HepG2 (cell line): ENCODE results near the gene HAS3. TPM values are rescaled to one million over a fixed set of nuclear protein-coding genes. Genes with fewer than 3 reads are reported as not detected.

Experiments
- ARNTL ChIP-seq: sonication (generic); formaldehyde crosslinking; IDR thresholded peaks from 2 replicates; pipeline ENCODE4 v1.4.0; 2020; ENCODE audit warnings: mild to moderate bottlenecking, missing genetic modification reagents
- ATF7-NPFF ChIP-seq: sonication (generic); formaldehyde crosslinking; IDR thresholded peaks from 2 replicates; pipeline ENCODE4 v1.8.1; 2023; ENCODE audit warnings: mild to moderate bottlenecking, low read depth, missing genetic modification reagents, moderate library complexity
- CHD4 ChIP-seq: fragments of 200-600 bp; sonication (generic); IDR thresholded peaks from 2 replicates; pipeline ENCODE4 v1.7.0; 2017; ENCODE audit warnings: mild to moderate bottlenecking, low read length, borderline replicate concordance
- EP300 ChIP-seq, 3 experiments: sonication (generic) in 1 of 3; formaldehyde crosslinking in 1 of 3; IDR thresholded peaks; 2 replicates each; pipeline versions ENCODE4 v1.5.1 to v1.6.1; 2011 to 2020; ENCODE audit warnings: low read depth in 2 of 3, low read length in 2 of 3, borderline replicate concordance in 1 of 3, improper control_type of control experiment in 1 of 3, mild to moderate bottlenecking in 1 of 3, missing genetic modification reagents in 1 of 3, moderate library complexity in 1 of 3
- HNRNPL ChIP-seq: fragments of 200-400 bp; formaldehyde crosslinking; IDR thresholded peaks from 2 replicates; pipeline ENCODE4 v1.6.1; 2017; ENCODE audit warnings: mild to moderate bottlenecking, low read depth, low read length
- NR2F2 ChIP-seq: IDR thresholded peaks from 2 replicates; pipeline ENCODE4 v1.6.1; 2012; ENCODE audit warnings: low read depth, inconsistent platforms, borderline replicate concordance
- PCBP1 ChIP-seq: fragments of 200-400 bp; formaldehyde crosslinking; IDR thresholded peaks from 2 replicates; pipeline ENCODE4 v1.6.1; 2017; ENCODE audit warnings: mild to moderate bottlenecking, low read depth, low read length, borderline replicate concordance
- SALL1 ChIP-seq: sonication (generic); formaldehyde crosslinking; IDR thresholded peaks from 2 replicates; pipeline ENCODE4 v1.8.0; 2022; ENCODE audit warnings: mild to moderate bottlenecking, missing genetic modification reagents
- SOX5 ChIP-seq: IDR thresholded peaks from 2 replicates; pipeline ENCODE4 v1.6.1; 2016; ENCODE audit warnings: borderline replicate concordance
- U2AF2 ChIP-seq: fragments of 200-400 bp; formaldehyde crosslinking; IDR thresholded peaks from 2 replicates; pipeline ENCODE4 v1.6.1; 2017; ENCODE audit warnings: low read depth, mild to moderate bottlenecking, low read length
- ZNF10 ChIP-seq: sonication (generic); formaldehyde crosslinking; IDR thresholded peaks from 2 replicates; pipeline ENCODE4 v1.4.0; 2020; ENCODE audit warnings: mild to moderate bottlenecking, low read depth, missing genetic modification reagents, borderline replicate concordance
- ZNF274 ChIP-seq: sonication (generic); formaldehyde crosslinking; IDR thresholded peaks from 2 replicates; pipeline ENCODE4 v1.5.1; 2020; ENCODE audit warnings: mild to moderate bottlenecking, missing genetic modification reagents
- ZNF44 ChIP-seq: sonication (generic); formaldehyde crosslinking; IDR thresholded peaks from 2 replicates; pipeline ENCODE4 v1.5.1; 2020; ENCODE audit warnings: mild to moderate bottlenecking, missing genetic modification reagents
- ZNF567 ChIP-seq: sonication (generic); formaldehyde crosslinking; IDR thresholded peaks from 2 replicates; pipeline ENCODE4 v1.8.1; 2023; ENCODE audit warnings: mild to moderate bottlenecking, missing genetic modification reagents, borderline replicate concordance
- ZNF709 ChIP-seq: sonication (generic); formaldehyde crosslinking; IDR thresholded peaks from 2 replicates; pipeline ENCODE4 v1.5.0; 2020; ENCODE audit warnings: mild to moderate bottlenecking, missing genetic modification reagents
- ZNF746 ChIP-seq: sonication (generic); formaldehyde crosslinking; IDR thresholded peaks from 2 replicates; pipeline ENCODE4 v1.8.0; 2022; ENCODE audit warnings: mild to moderate bottlenecking, missing genetic modification reagents
- ZNF792 ChIP-seq: IDR thresholded peaks from 2 replicates; pipeline ENCODE4 v1.6.1; 2016
- ZNF83 ChIP-seq: sonication (generic); formaldehyde crosslinking; IDR thresholded peaks from 2 replicates; pipeline ENCODE4 v1.4.0; 2020; ENCODE audit warnings: missing genetic modification reagents, mild to moderate bottlenecking, borderline replicate concordance
- polyA plus RNA-seq, 8 experiments: library from polyadenylated mRNA; depleted of rRNA in 3 of 8; stranded (reverse) in 7 of 8; unstranded in 1 of 8; fragments of >200 nt; fragmentation: Illumina TruSeq in 4 of 8; extraction: Trizol in 4 of 8; gene quantifications; 2 replicates each; pipeline versions ENCODE4 v1.2.1 to v1.2.3, GENCODE V29; 2011 to 2016; ENCODE audit warnings: low read depth in 4 of 8, missing spikeins in 1 of 8, mixed read lengths in 1 of 8; ENCODE audit not compliant: insufficient read depth in 1 of 8
- total RNA-seq, 5 experiments: library from RNA; depleted of rRNA; stranded (reverse); fragments of >200 nt; fragmentation: Illumina TruSeq; extraction: Trizol; gene quantifications; 2 replicates each; pipeline ENCODE4 v1.2.3, GENCODE V29; 2016; ENCODE audit warnings: low read depth in 1 of 5
- TF ChIP-seq, protein P1 (sequence below): sonication (generic); formaldehyde crosslinking; IDR thresholded peaks from 2 replicates; pipeline ENCODE4 v1.5.0; 2020; ENCODE audit warnings: mild to moderate bottlenecking, missing genetic modification reagents, moderate library complexity
- TF ChIP-seq, protein P2 (sequence below): sonication (generic); formaldehyde crosslinking; IDR thresholded peaks from 2 replicates; pipeline ENCODE4 v1.5.0; 2020; ENCODE audit warnings: mild to moderate bottlenecking, missing genetic modification reagents, borderline replicate concordance
- TF ChIP-seq, protein P3 (sequence below): sonication (generic); formaldehyde crosslinking; IDR thresholded peaks from 2 replicates; pipeline ENCODE4 v1.4.0; 2020; ENCODE audit warnings: mild to moderate bottlenecking, missing genetic modification reagents
- TF ChIP-seq, protein P4 (sequence below): sonication (generic); formaldehyde crosslinking; IDR thresholded peaks from 2 replicates; pipeline ENCODE4 v1.8.1; 2023; ENCODE audit warnings: mild to moderate bottlenecking, missing genetic modification reagents, borderline replicate concordance

HAS3 gene
- total and polyA plus RNA-seq, 2 of the 13 experiments (the other 11 are each of a cell fraction or from before 2014, with no cell fraction given) = 0.04 to 0.30 TPM

DNA sequence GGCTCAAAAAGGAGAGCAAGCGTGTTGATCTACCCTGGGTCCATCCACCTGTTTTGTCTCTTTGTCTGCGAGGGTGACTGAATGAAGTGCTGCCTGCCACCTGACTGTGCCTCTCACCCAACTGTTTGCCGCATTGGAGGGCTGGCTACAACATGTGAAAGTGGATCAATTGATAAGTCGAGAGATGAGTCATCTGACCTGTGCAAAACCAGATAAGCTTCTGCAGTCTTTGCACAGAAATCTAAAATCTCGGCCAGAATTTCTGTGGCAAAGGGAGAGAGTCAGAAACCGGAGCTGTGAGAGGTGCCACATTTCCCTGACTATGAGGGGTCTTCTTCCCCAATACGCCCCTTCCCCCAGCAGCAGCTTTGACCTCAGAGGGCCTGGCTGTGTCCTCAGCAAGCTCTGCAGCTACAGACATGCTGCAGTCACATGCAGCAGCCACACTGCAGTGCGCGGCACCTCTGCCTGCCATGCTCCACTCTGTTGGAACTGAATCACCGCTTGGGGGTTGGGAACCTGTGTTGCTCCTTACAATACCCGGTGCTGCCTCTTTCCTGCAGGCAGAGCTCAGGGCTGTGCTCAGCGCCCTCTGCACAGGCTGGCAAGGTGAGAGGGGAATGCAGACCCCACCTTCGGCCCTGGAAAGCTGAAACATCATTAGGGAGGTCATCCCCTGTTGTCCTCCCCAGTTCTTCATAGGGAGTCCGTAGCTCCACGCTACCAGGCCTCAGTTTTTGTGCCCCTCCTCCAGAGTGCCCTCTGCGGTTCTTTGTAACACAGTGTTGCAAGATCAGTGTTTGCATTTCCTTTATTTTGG, 16.2 kb upstream of the HAS3 start (continued):
- TF ChIP-seq, protein P1, sequence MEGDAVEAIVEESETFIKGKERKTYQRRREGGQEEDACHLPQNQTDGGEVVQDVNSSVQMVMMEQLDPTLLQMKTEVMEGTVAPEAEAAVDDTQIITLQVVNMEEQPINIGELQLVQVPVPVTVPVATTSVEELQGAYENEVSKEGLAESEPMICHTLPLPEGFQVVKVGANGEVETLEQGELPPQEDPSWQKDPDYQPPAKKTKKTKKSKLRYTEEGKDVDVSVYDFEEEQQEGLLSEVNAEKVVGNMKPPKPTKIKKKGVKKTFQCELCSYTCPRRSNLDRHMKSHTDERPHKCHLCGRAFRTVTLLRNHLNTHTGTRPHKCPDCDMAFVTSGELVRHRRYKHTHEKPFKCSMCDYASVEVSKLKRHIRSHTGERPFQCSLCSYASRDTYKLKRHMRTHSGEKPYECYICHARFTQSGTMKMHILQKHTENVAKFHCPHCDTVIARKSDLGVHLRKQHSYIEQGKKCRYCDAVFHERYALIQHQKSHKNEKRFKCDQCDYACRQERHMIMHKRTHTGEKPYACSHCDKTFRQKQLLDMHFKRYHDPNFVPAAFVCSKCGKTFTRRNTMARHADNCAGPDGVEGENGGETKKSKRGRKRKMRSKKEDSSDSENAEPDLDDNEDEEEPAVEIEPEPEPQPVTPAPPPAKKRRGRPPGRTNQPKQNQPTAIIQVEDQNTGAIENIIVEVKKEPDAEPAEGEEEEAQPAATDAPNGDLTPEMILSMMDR (CRISPR knock-in tag) = no peak
- TF ChIP-seq ZNF44 = peak; percentile 59; the same call in 1 of the 2 replicates
- TF ChIP-seq ZNF274 (CRISPR knock-in tag) = peak; percentile 65; the same call in 1 of the 2 replicates
- peak; percentile 71 for TF ChIP-seq SALL1
- peak; percentile 48; the same call in 1 of the 2 replicates for TF ChIP-seq SOX5
- no peak for TF ChIP-seq ZNF746
- TF ChIP-seq ZNF567 (CRISPR knock-in tag) = no peak
- TF ChIP-seq PCBP1 = no peak
- 0 out of 2 replicates have a peak, but pooled peaks have one; percentile 19 for TF ChIP-seq NR2F2
- no peak for TF ChIP-seq ATF7-NPFF (CRISPR knock-in tag)
- no peak for TF ChIP-seq CHD4
- 0 out of 2 replicates have a peak, but pooled peaks have one; percentile 41 for TF ChIP-seq HNRNPL
- no peak for TF ChIP-seq ZNF709
- TF ChIP-seq ZNF792 (CRISPR knock-in tag) = peak; percentile 56; the same call in 1 of the 2 replicates
- TF ChIP-seq, protein P2, sequence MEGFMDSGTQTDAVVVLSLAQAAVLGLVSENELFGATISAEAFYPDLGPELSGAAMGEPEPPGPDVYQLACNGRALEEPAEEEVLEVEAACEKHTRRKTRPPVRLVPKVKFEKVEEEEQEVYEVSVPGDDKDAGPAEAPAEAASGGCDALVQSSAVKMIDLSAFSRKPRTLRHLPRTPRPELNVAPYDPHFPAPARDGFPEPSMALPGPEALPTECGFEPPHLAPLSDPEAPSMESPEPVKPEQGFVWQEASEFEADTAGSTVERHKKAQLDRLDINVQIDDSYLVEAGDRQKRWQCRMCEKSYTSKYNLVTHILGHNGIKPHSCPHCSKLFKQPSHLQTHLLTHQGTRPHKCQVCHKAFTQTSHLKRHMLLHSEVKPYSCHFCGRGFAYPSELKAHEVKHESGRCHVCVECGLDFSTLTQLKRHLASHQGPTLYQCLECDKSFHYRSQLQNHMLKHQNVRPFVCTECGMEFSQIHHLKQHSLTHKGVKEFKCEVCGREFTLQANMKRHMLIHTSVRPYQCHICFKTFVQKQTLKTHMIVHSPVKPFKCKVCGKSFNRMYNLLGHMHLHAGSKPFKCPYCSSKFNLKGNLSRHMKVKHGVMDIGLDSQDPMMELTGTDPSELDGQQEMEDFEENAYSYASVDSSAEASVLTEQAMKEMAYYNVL (CRISPR knock-in tag) = no peak
- TF ChIP-seq, protein P3, sequence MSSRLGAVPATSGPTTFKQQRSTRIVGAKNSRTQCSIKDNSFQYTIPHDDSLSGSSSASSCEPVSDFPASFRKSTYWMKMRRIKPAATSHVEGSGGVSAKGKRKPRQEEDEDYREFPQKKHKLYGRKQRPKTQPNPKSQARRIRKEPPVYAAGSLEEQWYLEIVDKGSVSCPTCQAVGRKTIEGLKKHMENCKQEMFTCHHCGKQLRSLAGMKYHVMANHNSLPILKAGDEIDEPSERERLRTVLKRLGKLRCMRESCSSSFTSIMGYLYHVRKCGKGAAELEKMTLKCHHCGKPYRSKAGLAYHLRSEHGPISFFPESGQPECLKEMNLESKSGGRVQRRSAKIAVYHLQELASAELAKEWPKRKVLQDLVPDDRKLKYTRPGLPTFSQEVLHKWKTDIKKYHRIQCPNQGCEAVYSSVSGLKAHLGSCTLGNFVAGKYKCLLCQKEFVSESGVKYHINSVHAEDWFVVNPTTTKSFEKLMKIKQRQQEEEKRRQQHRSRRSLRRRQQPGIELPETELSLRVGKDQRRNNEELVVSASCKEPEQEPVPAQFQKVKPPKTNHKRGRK (CRISPR knock-in tag) = peak; percentile 83; the same call in 1 of the 2 replicates
- TF ChIP-seq ZNF83 (CRISPR knock-in tag) = no peak
- TF ChIP-seq, protein P4, sequence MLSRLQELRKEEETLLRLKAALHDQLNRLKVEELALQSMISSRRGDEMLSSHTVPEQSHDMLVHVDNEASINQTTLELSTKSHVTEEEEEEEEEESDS = 0 out of 2 replicates have a peak, but pooled peaks have one; percentile 57
- TF ChIP-seq ZNF10 = no peak
- peak; percentile 39 to 83 for TF ChIP-seq EP300 (IDR thresholded peaks at IDR 0.05; ENCODE audit: low read depth in 2 of 2, low read length in 2 of 2)
- no peak for TF ChIP-seq EP300 (CRISPR knock-in tag; IDR thresholded peaks at IDR 0.05; ENCODE audit: borderline replicate concordance)
- TF ChIP-seq ARNTL (CRISPR knock-in tag) = no peak
- TF ChIP-seq U2AF2 = no peak
